Left lobe of liver (tissue), 2 donors: ENCODE data around the gene PKD2L1. TPM values are rescaled to one million over a fixed set of nuclear protein-coding genes. Genes with fewer than 3 reads are reported as not detected.

Source experiments
- ATAC-seq: fragments of 200-7000 bp; cut with Tn5 transposase; one replicate; pipeline ENCODE4 v1.9.1; 2020; ENCODE audit warnings: mild to moderate bottlenecking, moderate library complexity
- DNase-seq: peaks from one replicate; pipeline ENCODE4 v3.0.0-alpha.2; 2020; ENCODE audit warnings: low spot score
- total RNA-seq: library from RNA; stranded (reverse); gene quantifications from one replicate; pipeline ENCODE4 v1.2.1, GENCODE V29; 2021
- donor health status: DM: no; HTN: no; CAD: no; lungs with moderate emphysema.
- donor health status: DM: no; HTN: yes; CAD: no.

PKD2L1 gene
- total RNA-seq, 1 donor from 2014 or later = 0.20 TPM

- DNase-seq (no peak), ATAC-seq (no peak)
Observed at GRCh38 chr10:100356067-100357017, 26.3 kb upstream of the PKD2L1 start.

- no peak for ATAC-seq
- DNase-seq = no peak
Observed at GRCh38 chr10:100355086-100355485, 25.1 kb upstream of the PKD2L1 start.

GRCh38 chr10:100353770-100354485, 23.9 kb upstream of the PKD2L1 start:
- DNase-seq (no peak), ATAC-seq (no peak)

GRCh38 chr10:100350914-100351485, 21.0 kb upstream of the PKD2L1 start:
- no peak for ATAC-seq
- no peak for DNase-seq

- DNase-seq (no peak), ATAC-seq (no peak)
Observed at GRCh38 chr10:100349672-100350071, 19.6 kb upstream of the PKD2L1 start.

GRCh38 chr10:100349087-100349486, 19.1 kb upstream of the PKD2L1 start:
- DNase-seq = no peak
- peak; percentile 54 for ATAC-seq

GRCh38 chr10:100348389-100348927, 18.4 kb upstream of the PKD2L1 start:
- no peak for ATAC-seq
- no peak for DNase-seq

GRCh38 chr10:100347568-100348195, 17.7 kb upstream of the PKD2L1 start:
- DNase-seq (no peak), ATAC-seq (peak; percentile 26)

- ATAC-seq = peak; percentile 80
- peak; percentile 83 for DNase-seq
Observed at GRCh38 chr10:100346765-100347567, 16.9 kb upstream of the PKD2L1 start, which contains the start of gene SCD. Gene SCD, plus strand, starts transcription at chr10:100347233. Its CDS starts 272 bp downstream, at chr10:100347505.

- DNase-seq (no peak), ATAC-seq (peak; percentile 45)
Observed at GRCh38 chr10:100346351-100346764, 16.3 kb upstream of the PKD2L1 start.

- ATAC-seq (peak; percentile 13), DNase-seq (no peak)
Observed at GRCh38 chr10:100345570-100346330, 15.7 kb upstream of the PKD2L1 start.

- no peak for DNase-seq
- no peak for ATAC-seq
Observed at GRCh38 chr10:100344241-100344788, 14.3 kb upstream of the PKD2L1 start.

GRCh38 chr10:100342627-100342972, 12.6 kb upstream of the PKD2L1 start:
- DNase-seq (no peak), ATAC-seq (no peak)

GRCh38 chr10:100341953-100342626, 12.1 kb upstream of the PKD2L1 start:
- ATAC-seq (peak; percentile 51), DNase-seq (peak; percentile 63)

GRCh38 chr10:100340948-100341847, 11.2 kb upstream of the PKD2L1 start:
- DNase-seq = peak; percentile 95
- ATAC-seq = peak; percentile 87

- DNase-seq (no peak), ATAC-seq (no peak)
Observed at GRCh38 chr10:100339236-100339635, 9.2 kb upstream of the PKD2L1 start.

GRCh38 chr10:100338434-100339036, 8.5 kb upstream of the PKD2L1 start:
- ATAC-seq = peak; percentile 64
- peak; percentile 77 for DNase-seq
